Measurements from ENCODE around the gene CFAP99.

CFAP99 gene

DNA sequence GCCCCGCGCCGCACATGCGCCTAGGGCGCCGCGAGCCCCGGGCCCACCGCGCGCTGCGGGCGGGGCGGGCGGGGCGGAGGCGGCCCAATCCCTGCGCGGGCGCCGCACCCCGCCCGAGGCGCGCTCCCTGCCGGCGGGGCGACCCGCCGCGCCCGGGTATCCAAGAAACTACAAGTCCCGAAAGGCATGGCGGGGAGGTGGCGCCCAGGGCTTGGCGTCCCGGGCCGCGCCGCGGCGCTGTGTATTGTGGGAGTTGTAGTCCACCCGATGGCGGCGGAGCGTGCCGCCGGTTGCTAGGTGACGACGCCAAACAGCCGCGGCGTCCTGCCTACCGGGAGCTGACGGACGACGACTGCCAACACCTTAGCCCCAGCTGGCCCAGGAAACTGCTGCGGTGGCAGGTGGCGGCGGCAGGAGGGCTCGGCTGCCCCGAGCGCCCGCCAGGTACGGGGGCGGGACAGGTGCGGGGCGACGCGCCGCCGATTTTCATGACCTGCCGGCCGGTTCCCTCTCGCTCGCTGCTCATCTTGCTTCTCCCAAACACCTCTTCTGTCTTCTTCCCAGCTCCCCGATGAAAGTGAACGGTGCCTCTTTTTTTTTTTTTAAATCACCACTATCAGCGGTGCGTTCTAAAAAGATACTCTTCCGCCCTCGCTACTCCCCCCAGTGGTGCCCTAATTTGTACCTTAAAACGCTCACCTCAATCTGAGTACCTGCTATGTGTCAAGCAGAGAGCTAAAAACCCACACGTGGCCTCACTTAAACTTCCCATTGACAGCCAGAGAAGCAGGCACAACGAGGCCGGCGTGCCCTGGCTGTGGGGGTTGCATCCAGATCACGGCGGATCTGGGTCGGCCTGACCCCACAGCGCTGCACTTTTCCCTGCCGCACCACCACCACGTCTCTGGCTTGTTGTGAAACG is at the start of gene CFAP99:
Gene CFAP99, plus strand, starts transcription at position 306 of the 922 bp plus-strand sequence.
- TF ChIP-seq SNAI2 (CRISPR knock-in tag; IDR thresholded peaks at IDR 0.05) (no peak), ZFP3 (CRISPR knock-in tag; IDR thresholded peaks at IDR 0.05) (0 out of 2 replicates have a peak, but pooled peaks have one; percentile 39), CSDC2 (CRISPR knock-in tag; IDR thresholded peaks at IDR 0.05) (0 out of 2 replicates have a peak, but pooled peaks have one; percentile 65)
- TF ChIP-seq, protein P1, sequence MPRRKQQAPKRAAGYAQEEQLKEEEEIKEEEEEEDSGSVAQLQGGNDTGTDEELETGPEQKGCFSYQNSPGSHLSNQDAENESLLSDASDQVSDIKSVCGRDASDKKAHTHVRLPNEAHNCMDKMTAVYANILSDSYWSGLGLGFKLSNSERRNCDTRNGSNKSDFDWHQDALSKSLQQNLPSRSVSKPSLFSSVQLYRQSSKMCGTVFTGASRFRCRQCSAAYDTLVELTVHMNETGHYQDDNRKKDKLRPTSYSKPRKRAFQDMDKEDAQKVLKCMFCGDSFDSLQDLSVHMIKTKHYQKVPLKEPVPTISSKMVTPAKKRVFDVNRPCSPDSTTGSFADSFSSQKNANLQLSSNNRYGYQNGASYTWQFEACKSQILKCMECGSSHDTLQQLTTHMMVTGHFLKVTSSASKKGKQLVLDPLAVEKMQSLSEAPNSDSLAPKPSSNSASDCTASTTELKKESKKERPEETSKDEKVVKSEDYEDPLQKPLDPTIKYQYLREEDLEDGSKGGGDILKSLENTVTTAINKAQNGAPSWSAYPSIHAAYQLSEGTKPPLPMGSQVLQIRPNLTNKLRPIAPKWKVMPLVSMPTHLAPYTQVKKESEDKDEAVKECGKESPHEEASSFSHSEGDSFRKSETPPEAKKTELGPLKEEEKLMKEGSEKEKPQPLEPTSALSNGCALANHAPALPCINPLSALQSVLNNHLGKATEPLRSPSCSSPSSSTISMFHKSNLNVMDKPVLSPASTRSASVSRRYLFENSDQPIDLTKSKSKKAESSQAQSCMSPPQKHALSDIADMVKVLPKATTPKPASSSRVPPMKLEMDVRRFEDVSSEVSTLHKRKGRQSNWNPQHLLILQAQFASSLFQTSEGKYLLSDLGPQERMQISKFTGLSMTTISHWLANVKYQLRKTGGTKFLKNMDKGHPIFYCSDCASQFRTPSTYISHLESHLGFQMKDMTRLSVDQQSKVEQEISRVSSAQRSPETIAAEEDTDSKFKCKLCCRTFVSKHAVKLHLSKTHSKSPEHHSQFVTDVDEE (CRISPR knock-in tag; IDR thresholded peaks at IDR 0.05), result peak; percentile 60; the same call in 1 of the 2 replicates
- ATAC-seq, result peak; percentile 89

DNA sequence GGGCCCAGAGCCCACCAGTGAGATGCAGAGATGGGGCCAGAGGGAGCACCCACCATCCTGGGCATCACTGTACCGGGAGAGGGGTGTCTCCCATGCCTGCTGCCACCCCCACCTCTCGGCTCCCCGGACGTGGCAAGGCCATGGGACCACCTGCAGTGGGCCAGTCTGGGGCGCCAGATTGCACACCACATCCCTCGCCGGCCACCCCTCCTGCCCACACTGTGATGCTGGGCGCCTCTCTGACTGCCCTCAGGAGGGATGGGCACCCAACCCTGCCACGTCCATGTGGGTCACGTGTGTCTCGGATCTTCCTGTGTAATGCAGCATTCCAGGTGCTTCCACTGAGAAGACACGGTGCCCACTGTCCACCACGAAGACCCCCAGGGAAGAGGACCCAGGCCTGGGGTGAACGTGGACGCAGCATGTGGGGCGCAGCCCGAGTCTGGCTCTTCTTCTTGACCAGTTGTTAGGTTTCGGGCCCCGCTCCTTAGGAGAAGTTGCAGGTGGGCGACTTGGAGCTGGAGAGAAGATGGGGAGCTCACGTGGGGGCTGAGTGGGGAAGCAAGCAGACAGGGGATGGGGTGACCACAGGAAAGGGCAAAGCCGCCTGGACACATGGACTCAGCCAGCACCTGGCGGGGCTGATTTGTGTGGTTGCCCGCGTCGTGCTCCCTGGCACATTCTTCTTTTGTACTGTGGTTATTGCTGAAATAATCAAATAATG is 48.0 kb upstream of the CFAP99 start:
- TF ChIP-seq, protein P2, sequence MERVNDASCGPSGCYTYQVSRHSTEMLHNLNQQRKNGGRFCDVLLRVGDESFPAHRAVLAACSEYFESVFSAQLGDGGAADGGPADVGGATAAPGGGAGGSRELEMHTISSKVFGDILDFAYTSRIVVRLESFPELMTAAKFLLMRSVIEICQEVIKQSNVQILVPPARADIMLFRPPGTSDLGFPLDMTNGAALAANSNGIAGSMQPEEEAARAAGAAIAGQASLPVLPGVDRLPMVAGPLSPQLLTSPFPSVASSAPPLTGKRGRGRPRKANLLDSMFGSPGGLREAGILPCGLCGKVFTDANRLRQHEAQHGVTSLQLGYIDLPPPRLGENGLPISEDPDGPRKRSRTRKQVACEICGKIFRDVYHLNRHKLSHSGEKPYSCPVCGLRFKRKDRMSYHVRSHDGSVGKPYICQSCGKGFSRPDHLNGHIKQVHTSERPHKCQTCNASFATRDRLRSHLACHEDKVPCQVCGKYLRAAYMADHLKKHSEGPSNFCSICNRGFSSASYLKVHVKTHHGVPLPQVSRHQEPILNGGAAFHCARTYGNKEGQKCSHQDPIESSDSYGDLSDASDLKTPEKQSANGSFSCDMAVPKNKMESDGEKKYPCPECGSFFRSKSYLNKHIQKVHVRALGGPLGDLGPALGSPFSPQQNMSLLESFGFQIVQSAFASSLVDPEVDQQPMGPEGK (CRISPR knock-in tag; IDR thresholded peaks at IDR 0.05; ENCODE audit: borderline replicate concordance), result no peak
- TF ChIP-seq ZNF70 (CRISPR knock-in tag; IDR thresholded peaks at IDR 0.05) (no peak), SNAI2 (CRISPR knock-in tag; IDR thresholded peaks at IDR 0.05) (no peak), TOX (CRISPR knock-in tag; IDR thresholded peaks at IDR 0.05; ENCODE audit: borderline replicate concordance) (no peak), ARNTL (CRISPR knock-in tag; IDR thresholded peaks at IDR 0.05; ENCODE audit: borderline replicate concordance, low read depth) (no peak), GLIS3 (CRISPR knock-in tag; IDR thresholded peaks at IDR 0.05) (no peak), ESRRG (CRISPR knock-in tag; IDR thresholded peaks at IDR 0.05) (no peak), BACH2 (CRISPR knock-in tag; IDR thresholded peaks at IDR 0.05; ENCODE audit: borderline replicate concordance) (no peak), ZFP30 (CRISPR knock-in tag; IDR thresholded peaks at IDR 0.05) (no peak), CSDC2 (CRISPR knock-in tag; IDR thresholded peaks at IDR 0.05) (no peak), PPARA (CRISPR knock-in tag; IDR thresholded peaks at IDR 0.05; ENCODE audit: borderline replicate concordance) (no peak), OSR1 (CRISPR knock-in tag; IDR thresholded peaks at IDR 0.05) (no peak), ISL1 (CRISPR knock-in tag; IDR thresholded peaks at IDR 0.05) (no peak), ZC3H10 (CRISPR knock-in tag; IDR thresholded peaks at IDR 0.05) (no peak), ZFP3 (CRISPR knock-in tag; IDR thresholded peaks at IDR 0.05) (no peak), ZNF8 (CRISPR knock-in tag; IDR thresholded peaks at IDR 0.05) (no peak), RARB (CRISPR knock-in tag; IDR thresholded peaks at IDR 0.05) (no peak)
- TF ChIP-seq, protein P3, sequence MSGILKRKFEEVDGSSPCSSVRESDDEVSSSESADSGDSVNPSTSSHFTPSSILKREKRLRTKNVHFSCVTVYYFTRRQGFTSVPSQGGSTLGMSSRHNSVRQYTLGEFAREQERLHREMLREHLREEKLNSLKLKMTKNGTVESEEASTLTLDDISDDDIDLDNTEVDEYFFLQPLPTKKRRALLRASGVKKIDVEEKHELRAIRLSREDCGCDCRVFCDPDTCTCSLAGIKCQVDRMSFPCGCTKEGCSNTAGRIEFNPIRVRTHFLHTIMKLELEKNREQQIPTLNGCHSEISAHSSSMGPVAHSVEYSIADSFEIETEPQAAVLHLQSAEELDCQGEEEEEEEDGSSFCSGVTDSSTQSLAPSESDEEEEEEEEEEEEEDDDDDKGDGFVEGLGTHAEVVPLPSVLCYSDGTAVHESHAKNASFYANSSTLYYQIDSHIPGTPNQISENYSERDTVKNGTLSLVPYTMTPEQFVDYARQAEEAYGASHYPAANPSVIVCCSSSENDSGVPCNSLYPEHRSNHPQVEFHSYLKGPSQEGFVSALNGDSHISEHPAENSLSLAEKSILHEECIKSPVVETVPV (CRISPR knock-in tag; IDR thresholded peaks at IDR 0.05), result no peak
- TF ChIP-seq, protein P4, sequence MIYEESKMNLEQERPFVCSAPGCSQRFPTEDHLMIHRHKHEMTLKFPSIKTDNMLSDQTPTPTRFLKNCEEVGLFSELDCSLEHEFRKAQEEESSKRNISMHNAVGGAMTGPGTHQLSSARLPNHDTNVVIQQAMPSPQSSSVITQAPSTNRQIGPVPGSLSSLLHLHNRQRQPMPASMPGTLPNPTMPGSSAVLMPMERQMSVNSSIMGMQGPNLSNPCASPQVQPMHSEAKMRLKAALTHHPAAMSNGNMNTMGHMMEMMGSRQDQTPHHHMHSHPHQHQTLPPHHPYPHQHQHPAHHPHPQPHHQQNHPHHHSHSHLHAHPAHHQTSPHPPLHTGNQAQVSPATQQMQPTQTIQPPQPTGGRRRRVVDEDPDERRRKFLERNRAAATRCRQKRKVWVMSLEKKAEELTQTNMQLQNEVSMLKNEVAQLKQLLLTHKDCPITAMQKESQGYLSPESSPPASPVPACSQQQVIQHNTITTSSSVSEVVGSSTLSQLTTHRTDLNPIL (CRISPR knock-in tag; IDR thresholded peaks at IDR 0.05; ENCODE audit: low read depth), result no peak
- TF ChIP-seq, protein P5, sequence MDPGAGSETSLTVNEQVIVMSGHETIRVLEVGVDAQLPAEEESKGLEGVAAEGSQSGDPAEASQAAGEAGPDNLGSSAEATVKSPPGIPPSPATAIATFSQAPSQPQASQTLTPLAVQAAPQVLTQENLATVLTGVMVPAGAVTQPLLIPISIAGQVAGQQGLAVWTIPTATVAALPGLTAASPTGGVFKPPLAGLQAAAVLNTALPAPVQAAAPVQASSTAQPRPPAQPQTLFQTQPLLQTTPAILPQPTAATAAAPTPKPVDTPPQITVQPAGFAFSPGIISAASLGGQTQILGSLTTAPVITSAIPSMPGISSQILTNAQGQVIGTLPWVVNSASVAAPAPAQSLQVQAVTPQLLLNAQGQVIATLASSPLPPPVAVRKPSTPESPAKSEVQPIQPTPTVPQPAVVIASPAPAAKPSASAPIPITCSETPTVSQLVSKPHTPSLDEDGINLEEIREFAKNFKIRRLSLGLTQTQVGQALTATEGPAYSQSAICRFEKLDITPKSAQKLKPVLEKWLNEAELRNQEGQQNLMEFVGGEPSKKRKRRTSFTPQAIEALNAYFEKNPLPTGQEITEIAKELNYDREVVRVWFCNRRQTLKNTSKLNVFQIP (CRISPR knock-in tag; IDR thresholded peaks at IDR 0.05; ENCODE audit: borderline replicate concordance, low read depth), result no peak
- no peak for ATAC-seq

All from SK-N-SH treated with all-trans-retinoic acid at 6 μM for 48 hours (cell line).